ENCODE results near the gene RASGRP1. TPM values are rescaled to one million over a fixed set of nuclear protein-coding genes. Genes with fewer than 3 reads are reported as not detected.

The RASGRP1 gene
- total RNA-seq, 1 donor from 2014 or later: 0.51 TPM

DNA sequence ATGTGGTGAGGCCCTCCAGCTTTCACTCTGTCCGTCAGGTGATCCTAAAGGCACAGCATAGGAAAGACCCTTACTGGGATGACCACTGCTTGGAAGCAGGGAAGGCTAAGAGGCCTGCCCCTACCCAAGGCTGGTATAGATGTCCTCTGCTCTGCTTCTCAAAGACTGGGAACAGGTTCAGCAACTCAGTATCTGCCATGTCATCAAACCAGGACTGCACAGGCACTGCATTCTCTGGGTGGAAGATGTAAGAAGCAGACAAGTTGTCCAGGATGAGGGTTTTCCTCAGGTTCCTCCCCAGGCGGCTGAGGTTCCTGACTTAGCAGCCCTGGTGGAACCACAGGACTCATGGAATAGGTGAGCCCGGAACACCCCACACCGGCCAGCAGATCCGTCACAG, 106.0 kb downstream of the RASGRP1 start:
- DNase-seq: no peak

DNA sequence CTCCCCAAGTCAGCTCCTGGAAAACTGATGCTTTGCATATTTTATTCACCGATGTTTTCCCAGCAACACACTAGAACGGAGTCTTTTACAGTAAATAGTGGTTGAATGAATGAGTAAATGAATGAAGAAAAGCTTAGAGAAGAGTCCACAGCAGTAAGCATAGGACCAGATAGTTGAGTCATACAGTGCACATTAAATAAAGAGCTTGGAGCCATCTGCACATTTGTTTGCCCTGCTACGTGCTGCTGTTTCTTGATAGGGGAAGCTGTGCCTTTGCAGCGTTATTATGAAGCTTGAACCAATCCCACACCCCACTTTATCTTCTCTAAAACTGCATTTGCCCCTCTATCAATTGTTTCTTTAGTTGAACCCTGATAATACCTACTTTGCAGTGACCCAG, 109.5 kb downstream of the RASGRP1 start:
- DNase-seq: no peak

DNA sequence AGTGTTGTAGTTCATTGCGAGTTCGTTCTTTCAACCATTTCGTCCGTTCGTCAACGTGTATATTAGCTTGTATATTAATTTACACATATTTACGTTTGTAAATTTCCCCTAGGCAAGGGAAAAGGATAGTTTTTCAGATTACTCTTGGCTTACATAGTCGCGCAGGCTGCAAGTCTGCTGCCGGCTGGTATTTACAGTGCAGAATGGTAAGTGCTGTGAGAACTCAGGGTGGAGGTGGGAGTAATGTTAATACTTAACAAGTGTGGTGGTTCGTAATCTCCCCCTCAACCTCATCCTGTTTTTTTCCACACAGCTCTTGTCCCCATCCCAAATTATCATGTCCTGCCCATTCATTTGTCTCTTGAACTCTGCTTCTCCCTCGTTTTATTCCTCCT, 109.9 kb downstream of the RASGRP1 start:
- peak; percentile 22 for DNase-seq

DNA sequence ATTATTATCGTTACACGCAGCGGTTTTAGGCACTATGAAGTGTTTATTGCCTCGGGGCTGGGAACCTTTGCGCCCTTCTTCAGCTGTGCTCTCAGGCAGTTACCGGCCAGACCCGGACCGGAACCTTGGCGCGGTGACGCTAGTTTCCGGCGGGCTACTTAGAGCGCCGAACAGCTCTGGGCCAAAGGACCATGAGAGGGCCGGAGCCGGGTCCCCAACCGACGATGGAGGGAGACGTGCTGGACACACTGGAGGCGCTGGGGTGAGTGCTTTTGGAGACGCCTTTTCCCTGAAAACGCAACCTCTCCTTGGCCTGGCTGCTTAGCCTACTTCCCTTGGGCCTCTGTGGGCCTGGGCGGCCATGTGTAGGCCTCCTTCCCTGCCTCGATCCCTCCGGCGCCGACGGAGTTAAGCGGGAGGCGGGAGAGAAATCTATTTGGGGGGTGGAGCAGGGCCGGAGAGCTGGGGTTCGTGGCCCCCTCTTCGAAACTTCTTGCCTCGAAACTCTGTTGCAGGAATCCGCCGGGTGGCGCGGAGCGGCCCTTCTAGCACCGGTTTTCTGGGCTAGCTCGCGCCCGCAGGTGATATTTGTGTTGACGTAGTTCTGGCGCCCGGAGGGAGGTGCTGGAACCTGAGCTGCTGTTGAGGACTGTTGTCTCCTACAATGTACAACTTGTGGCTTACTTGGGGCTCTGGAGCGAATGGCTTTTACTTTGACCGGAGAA, 110.5 kb downstream of the RASGRP1 start, which contains the start of gene FAM98B:
Gene FAM98B, plus strand, starts transcription at position 157 of the 725 bp plus-strand sequence. Its CDS starts 35 bp downstream, at position 192.
- DNase-seq: peak; percentile 91

DNA sequence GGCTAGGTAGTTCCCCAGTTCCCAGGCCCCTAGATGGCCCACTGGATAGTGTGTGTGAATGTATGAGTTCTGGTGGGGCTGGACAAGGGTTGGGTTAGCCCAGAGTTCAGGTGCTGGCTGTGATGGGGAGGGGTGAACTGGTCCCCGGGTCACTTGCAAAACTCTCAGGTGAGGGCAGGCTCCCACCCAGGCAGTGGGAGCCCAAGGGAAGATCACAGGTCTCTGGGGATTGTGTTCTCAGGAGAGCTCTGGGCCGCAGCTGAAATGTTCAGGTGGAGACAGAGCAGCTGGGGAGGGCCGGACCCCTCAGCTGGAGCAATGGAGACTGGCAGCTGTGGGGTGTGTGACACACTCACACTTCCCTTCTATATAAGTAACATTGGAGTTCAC, 123.5 kb downstream of the RASGRP1 start:
- DNase-seq: no peak

DNA sequence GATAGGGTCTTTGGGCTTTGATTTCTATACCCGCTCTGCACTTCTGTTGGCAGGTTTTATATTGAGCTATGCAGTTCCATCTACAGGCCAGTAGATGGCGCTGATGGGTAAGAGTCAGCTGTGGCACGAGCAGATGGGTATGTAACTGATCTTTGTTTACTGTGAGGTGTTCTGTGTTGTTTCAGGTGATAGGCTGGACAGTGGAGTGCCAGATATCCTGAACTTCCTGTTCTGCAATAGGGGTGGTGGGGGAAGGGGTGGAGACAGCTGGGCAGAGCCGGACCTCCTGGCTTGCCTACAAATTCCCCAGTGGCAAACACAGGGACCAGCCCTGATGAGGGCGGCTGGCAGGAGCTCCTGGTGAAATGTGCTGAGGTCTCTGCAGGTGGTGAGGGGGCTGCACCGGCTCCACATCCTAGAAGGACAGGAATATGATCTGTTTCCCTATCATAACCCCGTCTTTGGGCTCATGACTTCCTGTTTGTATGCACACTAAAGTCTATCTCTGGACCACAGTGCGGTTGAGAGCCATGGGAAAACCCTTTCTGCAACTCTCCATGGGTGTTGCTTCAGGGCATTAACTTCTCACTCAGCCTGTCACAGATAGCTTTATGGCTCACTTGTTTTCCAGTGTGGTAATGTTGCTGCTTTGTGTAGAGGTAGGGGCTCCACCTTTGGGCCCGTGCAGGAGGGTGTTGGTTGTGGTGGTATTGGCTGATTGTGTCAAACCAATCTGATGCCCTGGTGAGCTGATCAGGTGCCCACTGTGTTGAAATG, 124.1 kb downstream of the RASGRP1 start:
- peak; percentile 84 for DNase-seq

Other genes starting within 250 kb of the RASGRP1 start
- gene FAM98B, start 110.7 kb downstream of the RASGRP1 start, total RNA-seq: 7.0 and 8.8 TPM in 2 replicates